Subcutaneous abdominal adipose tissue (tissue), 5 donors: ENCODE data around the gene LRRTM4.

ENCODE experiments used
- H3K27ac ChIP-seq: one replicate; pipeline ENCODE4 v1.7.0; 2013; ENCODE audit warnings: low read depth, mild to moderate bottlenecking, inconsistent platforms, low read length, moderate library complexity
- H3K27me3 ChIP-seq, 5 donors: one replicate each; pipeline ENCODE4 v1.7.0; 2013; ENCODE audit warnings: low read length in 5 of 5, inconsistent platforms in 1 of 5; ENCODE audit not compliant: control insufficient read depth in 5 of 5, insufficient read depth in 4 of 5
- H3K36me3 ChIP-seq, 5 donors: one replicate each; pipeline ENCODE4 v1.7.0; 2013; ENCODE audit warnings: low read length in 5 of 5; ENCODE audit not compliant: control insufficient read depth in 5 of 5, insufficient read depth in 5 of 5
- H3K4me1 ChIP-seq, 5 donors: one replicate each; pipeline ENCODE4 v1.7.0; 2013; ENCODE audit warnings: low read length in 5 of 5, mild to moderate bottlenecking in 3 of 5, moderate library complexity in 1 of 5; ENCODE audit not compliant: control insufficient read depth in 5 of 5, insufficient read depth in 5 of 5
- H3K4me3 ChIP-seq, 5 donors: one replicate each; pipeline ENCODE4 v1.7.0; 2013; ENCODE audit warnings: low read length in 5 of 5, low read depth in 1 of 5
- H3K9ac ChIP-seq, 5 donors: one replicate each; pipeline ENCODE4 v1.7.0; 2013; ENCODE audit warnings: low read length in 5 of 5, mild to moderate bottlenecking in 4 of 5, moderate library complexity in 3 of 5
- H3K9me3 ChIP-seq, 5 donors: one replicate each; pipeline ENCODE4 v1.7.0; 2013; ENCODE audit warnings: low read length in 5 of 5; ENCODE audit not compliant: control insufficient read depth in 5 of 5
- donor health status: healthy.
- donor health status: healthy.
- donor health status: healthy.
- donor health status: healthy.
- donor health status: healthy.

LRRTM4 gene

GRCh38 chr2:76998704-76999103 is 523.5 kb downstream of the LRRTM4 start:
- Histone ChIP-seq H3K36me3 (no peaks in the 10 kb centered on the region), H3K4me1 (no peaks in the 10 kb centered on the region), H3K4me3 (no peak overlapping the region), H3K27me3 (no peaks in the 10 kb centered on the region), H3K27ac (no peak overlapping the region), H3K9me3 (no peaks in the 10 kb centered on the region), H3K9ac (no peak overlapping the region)

- H3K4me1 ChIP-seq, result no peaks in the 10 kb centered on the region
- H3K9me3 ChIP-seq, result no peaks in the 10 kb centered on the region
- no peaks in the 10 kb centered on the region for H3K36me3 ChIP-seq
- no peak overlapping the region for H3K9ac ChIP-seq
- H3K27me3 ChIP-seq, result no peaks in the 10 kb centered on the region
- H3K27ac ChIP-seq, result no peak overlapping the region
- no peak overlapping the region for H3K4me3 ChIP-seq
These were observed 524.0 kb downstream of the LRRTM4 start for GRCh38 chr2:76998152-76998551.

GRCh38 chr2:76997296-76997695 is 524.9 kb downstream of the LRRTM4 start:
- no peaks in the 10 kb centered on the region for H3K36me3 ChIP-seq
- H3K27ac ChIP-seq, result no peak overlapping the region
- no peaks in the 10 kb centered on the region for H3K4me1 ChIP-seq
- no peaks in the 10 kb centered on the region for H3K9me3 ChIP-seq
- H3K27me3 ChIP-seq, result no peaks in the 10 kb centered on the region
- no peak overlapping the region for H3K9ac ChIP-seq
- H3K4me3 ChIP-seq, result no peak overlapping the region

- Histone ChIP-seq H3K9me3 (no peaks in the 10 kb centered on the region), H3K4me1 (no peaks in the 10 kb centered on the region), H3K27me3 (no peaks in the 10 kb centered on the region), H3K36me3 (no peaks in the 10 kb centered on the region), H3K4me3 (no peak overlapping the region), H3K27ac (no peak overlapping the region), H3K9ac (no peak overlapping the region)
These were observed 536.6 kb downstream of the LRRTM4 start for GRCh38 chr2:76985387-76986136.

- Histone ChIP-seq H3K9ac (no peak overlapping the region), H3K4me1 (no peaks in the 10 kb centered on the region), H3K27ac (no peak overlapping the region), H3K9me3 (no peaks in the 10 kb centered on the region), H3K36me3 (no peaks in the 10 kb centered on the region), H3K27me3 (no peaks in the 10 kb centered on the region), H3K4me3 (no peak overlapping the region)
These were observed 537.8 kb downstream of the LRRTM4 start for GRCh38 chr2:76984359-76984758.

- H3K4me1 ChIP-seq, result no peaks in the 10 kb centered on the region
- H3K27me3 ChIP-seq, result no peaks in the 10 kb centered on the region
- no peaks in the 10 kb centered on the region for H3K9me3 ChIP-seq
- no peak overlapping the region for H3K9ac ChIP-seq
- no peak overlapping the region for H3K4me3 ChIP-seq
- no peak overlapping the region for H3K27ac ChIP-seq
- H3K36me3 ChIP-seq, result no peaks in the 10 kb centered on the region
These were observed 541.9 kb downstream of the LRRTM4 start for GRCh38 chr2:76980067-76980787.

GRCh38 chr2:76977846-76978727 is 544.1 kb downstream of the LRRTM4 start:
- H3K4me1 ChIP-seq, result no peaks in the 10 kb centered on the region
- no peak overlapping the region for H3K4me3 ChIP-seq
- no peaks in the 10 kb centered on the region for H3K9me3 ChIP-seq
- H3K27me3 ChIP-seq, result no peaks in the 10 kb centered on the region
- H3K36me3 ChIP-seq, result no peaks in the 10 kb centered on the region
- no peak overlapping the region for H3K9ac ChIP-seq
- no peak overlapping the region for H3K27ac ChIP-seq

GRCh38 chr2:76975752-76976151 is 546.4 kb downstream of the LRRTM4 start:
- Histone ChIP-seq H3K4me1 (no peaks in the 10 kb centered on the region), H3K27ac (no peak overlapping the region), H3K9ac (no peak overlapping the region), H3K4me3 (no peak overlapping the region), H3K27me3 (no peaks in the 10 kb centered on the region), H3K9me3 (no peaks in the 10 kb centered on the region), H3K36me3 (no peaks in the 10 kb centered on the region)

GRCh38 chr2:76973610-76974009 is 548.6 kb downstream of the LRRTM4 start:
- H3K9ac ChIP-seq, result no peak overlapping the region
- H3K36me3 ChIP-seq, result no peaks in the 10 kb centered on the region
- H3K27me3 ChIP-seq, result no peaks in the 10 kb centered on the region
- no peak overlapping the region for H3K27ac ChIP-seq
- H3K4me3 ChIP-seq, result no peak overlapping the region
- no peaks in the 10 kb centered on the region for H3K4me1 ChIP-seq
- H3K9me3 ChIP-seq, result no peaks in the 10 kb centered on the region

- H3K4me1 ChIP-seq, result peaks cover 0 to 3% (median 0%) of the 10 kb centered on the region in 5 donors
- H3K27me3 ChIP-seq, result no peaks in the 10 kb centered on the region
- H3K9me3 ChIP-seq, result no peaks in the 10 kb centered on the region
- no peak overlapping the region for H3K9ac ChIP-seq
- no peak overlapping the region for H3K27ac ChIP-seq
- H3K4me3 ChIP-seq, result no peak overlapping the region
- H3K36me3 ChIP-seq, result no peaks in the 10 kb centered on the region
These were observed 556.4 kb downstream of the LRRTM4 start for GRCh38 chr2:76965772-76966171.
